Measurements from ENCODE around the gene ALDH1L1.

Gene ALDH1L1

DNA sequence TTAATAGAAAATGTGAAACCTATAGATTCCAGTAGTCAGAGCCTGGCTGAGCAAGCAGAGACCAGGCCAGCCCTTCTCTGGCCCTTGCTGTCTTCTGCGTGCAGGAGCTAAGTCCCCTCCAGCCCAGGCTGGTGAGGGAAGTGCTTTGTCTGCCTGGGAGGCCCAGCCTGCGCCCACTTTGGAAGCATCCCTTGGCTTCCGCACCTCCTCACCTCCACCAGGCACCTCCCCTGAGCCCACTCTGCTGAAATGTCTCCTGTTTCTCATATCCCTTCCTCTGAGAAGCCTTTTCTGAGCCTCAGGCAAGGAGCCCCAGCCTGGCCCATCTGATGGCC lies 45.3 kb downstream of the ALDH1L1 start:
- no peak for DNase-seq (ENCODE audit: low read depth)
- TF ChIP-seq, protein P1, sequence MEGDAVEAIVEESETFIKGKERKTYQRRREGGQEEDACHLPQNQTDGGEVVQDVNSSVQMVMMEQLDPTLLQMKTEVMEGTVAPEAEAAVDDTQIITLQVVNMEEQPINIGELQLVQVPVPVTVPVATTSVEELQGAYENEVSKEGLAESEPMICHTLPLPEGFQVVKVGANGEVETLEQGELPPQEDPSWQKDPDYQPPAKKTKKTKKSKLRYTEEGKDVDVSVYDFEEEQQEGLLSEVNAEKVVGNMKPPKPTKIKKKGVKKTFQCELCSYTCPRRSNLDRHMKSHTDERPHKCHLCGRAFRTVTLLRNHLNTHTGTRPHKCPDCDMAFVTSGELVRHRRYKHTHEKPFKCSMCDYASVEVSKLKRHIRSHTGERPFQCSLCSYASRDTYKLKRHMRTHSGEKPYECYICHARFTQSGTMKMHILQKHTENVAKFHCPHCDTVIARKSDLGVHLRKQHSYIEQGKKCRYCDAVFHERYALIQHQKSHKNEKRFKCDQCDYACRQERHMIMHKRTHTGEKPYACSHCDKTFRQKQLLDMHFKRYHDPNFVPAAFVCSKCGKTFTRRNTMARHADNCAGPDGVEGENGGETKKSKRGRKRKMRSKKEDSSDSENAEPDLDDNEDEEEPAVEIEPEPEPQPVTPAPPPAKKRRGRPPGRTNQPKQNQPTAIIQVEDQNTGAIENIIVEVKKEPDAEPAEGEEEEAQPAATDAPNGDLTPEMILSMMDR (IDR thresholded peaks at IDR 0.05; ENCODE audit: low read length, missing control alignments), result no peak
- H3K4me3 ChIP-seq (replicated peaks; ENCODE audit: low read depth, low read length), result no peak overlapping the region

DNA sequence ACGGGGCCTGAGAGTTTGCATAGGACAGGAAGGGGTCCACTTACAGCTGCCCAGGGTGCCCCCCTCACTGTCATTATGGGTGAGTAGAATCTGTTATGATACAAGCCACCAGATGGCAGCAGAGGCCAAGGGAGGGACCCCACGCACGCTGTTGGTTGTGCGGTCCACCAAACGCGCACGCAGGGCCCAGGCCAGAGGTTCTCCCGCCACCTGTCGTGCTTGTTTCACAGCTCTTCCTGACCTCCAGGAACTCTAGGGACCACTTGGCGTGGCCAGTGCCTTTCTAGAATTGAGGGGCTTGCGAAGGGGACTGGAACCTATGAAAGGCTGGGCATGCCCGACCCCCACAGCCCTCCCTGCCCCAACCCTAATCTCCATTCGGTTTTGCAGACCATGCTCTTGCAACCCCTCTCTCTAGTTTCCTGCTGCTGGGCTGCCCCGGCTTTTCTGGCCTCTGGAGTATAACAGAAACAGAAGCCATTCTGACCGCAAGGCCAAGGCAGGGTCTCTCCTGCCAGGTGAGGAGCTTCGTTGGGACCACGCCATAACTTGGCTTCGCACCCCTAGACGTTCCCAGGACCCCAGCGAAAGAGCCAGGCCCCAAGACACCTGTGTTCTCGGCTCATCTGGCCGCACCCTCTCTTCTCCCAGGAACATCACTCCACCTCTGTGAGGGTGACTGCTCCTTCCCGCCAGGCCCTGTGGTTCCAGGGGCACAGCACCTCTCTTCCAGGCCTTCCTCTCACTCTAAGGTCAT lies 46.0 kb downstream of the ALDH1L1 start:
- no peak overlapping the region for H3K4me3 ChIP-seq (replicated peaks; ENCODE audit: low read depth, low read length)
- peak; percentile 61 for DNase-seq (ENCODE audit: low read depth)

DNA sequence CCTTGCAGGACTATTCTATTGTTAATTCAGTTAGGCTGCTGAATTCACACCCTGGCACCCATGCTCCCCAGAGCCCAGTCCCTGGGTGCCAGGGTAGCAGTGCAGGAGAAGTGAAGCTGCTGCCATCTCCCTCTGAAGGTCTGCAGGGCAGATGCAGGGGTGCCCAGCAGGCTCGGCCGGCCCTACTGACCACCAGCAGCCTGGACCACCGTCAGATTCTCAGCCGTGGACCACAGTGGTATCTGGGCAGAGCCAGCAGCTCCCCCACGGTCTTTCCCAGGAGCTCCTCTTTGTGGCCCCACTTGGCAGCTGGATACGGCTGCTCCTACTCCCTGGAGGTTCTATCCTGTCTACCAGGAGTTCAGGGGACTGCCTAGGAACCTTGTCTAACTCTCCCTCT lies 46.8 kb downstream of the ALDH1L1 start:
- TF ChIP-seq, protein P1 (IDR thresholded peaks at IDR 0.05; ENCODE audit: low read length, missing control alignments), result no peak
- no peak for DNase-seq (ENCODE audit: low read depth)
- H3K4me3 ChIP-seq (replicated peaks; ENCODE audit: low read depth, low read length), result no peak overlapping the region

More for the DNA sequence above, 46.0 kb downstream of the ALDH1L1 start:
- TF ChIP-seq, protein P1 (IDR thresholded peaks at IDR 0.05; ENCODE audit: low read length, missing control alignments), result peak; percentile 69

DNA sequence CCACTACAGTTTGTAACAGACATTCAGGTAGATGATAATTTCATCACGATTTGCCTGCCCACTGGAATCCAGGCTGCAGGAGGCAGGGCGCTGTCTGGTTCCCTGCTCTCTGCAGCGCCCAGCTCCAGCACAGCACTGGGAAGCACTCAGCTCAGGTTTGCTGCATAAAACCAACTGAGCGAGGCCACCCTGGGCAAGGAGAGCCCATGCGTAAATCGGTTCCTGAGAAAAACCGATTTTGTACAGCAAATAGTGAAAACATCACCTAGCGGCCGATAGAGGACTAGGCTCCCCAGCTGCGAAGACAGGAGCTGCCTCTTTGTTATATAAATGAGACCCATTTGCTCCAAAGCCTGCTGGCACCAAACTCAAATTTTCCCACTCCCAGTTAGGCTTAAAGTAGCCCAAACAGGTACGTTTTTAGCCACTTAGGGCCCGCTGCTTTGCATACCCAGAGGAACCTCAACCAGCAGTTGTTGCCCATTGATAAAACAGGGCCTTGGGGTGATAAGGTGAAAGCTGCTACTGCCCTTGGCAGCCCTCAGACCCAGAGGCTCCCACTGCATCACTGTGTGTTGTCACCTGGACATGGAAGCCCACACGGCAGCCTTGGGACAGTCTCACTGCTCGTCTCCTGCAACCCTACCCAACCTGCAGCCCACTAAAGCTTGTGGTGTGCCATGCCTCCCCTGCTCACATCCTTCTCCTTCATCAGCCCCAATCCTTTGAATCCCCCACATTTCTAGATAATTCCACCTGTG lies 47.5 kb downstream of the ALDH1L1 start:
- peak; percentile 29 for DNase-seq (ENCODE audit: low read depth)
- TF ChIP-seq, protein P1 (IDR thresholded peaks at IDR 0.05; ENCODE audit: low read length, missing control alignments), result peak; percentile 48
- no peak overlapping the region for H3K4me3 ChIP-seq (replicated peaks; ENCODE audit: low read depth, low read length)

DNA sequence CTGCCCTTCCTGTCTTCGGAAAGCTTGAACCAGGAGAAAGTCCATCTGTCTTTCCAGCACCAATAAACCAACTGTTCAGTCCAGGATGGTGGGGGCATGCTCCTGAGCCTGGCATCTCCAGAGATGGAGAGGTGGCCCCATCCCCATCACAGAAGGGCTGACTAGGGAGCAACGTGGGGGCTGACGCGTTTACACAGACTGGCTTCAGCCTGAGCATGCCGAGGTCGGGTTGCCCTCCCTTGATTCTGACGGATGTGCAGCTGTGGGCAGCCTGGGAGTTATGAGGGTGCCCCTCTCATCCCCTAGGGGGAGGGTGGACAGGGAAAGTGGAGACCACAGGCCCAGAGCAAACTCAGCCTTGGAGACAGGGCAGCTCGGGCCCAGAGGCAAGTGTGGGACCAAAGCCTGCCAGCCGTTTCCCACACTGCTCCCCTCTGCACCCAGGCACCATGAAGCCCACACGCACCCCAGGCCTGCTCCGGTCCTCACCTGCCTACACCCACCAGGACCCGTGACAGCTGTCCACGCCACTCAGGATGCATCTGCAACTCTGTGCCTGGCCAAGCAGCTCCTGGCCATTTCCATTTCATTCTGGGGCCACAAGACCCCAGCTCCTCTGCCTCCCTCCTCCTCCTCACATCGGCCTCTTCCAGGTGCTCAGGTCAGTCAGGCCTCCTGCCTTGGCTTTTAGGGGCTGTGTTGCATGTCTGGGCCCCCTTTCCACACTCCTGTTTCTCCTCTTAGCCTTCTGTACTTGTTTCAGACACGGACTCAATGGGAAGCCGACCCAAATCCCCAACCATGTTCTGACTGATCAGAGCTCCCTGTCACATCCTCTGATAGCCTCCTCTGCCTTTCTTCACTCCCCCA lies 48.3 kb downstream of the ALDH1L1 start:
- DNase-seq (ENCODE audit: low read depth), result no peak
- H3K4me3 ChIP-seq (replicated peaks; ENCODE audit: low read depth, low read length), result no peak overlapping the region
- TF ChIP-seq, protein P1 (IDR thresholded peaks at IDR 0.05; ENCODE audit: low read length, missing control alignments), result no peak

DNA sequence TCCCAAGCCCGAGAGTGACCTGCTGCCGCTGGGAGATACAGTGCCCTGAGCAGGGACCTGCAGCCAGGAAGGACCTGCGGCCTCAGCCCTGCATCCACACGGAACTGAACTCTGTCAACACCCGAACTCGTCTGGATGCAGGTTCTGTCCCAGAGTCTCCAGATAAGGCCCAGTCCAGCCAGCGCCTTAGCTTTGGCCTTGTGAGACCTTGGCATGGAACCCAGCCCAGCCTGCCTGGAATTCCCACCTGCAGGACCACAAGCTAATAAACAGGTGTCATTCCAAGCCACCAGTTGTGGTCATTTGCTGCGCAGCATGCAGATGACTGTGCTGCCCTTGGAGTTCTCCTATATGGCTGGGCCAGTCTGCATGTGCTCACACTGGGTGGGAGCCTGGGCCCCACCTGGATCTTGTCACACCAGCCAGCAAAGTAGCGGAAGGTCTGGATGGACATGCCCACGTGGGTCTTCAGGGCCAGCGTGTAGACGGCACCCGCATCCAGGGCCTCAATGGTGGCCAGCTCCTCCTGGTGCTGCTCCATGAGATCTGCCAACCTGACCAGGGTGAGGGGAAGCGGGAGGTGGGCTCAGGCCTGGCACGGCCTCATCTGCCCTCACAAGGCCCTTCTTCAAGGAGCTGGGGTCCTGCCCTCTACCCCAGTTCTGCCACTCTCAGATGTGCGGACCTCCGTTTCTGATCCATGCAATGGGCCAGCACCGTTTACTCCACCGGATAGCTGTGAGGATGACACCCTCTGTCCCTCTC lies 49.2 kb downstream of the ALDH1L1 start:
- TF ChIP-seq, protein P1 (IDR thresholded peaks at IDR 0.05; ENCODE audit: low read length, missing control alignments), result no peak
- H3K4me3 ChIP-seq (replicated peaks; ENCODE audit: low read depth, low read length), result no peak overlapping the region
- no peak for DNase-seq (ENCODE audit: low read depth)
